HG03469 (cell line): ENCODE measurements around the gene ZCCHC24.
"Not testable (repeated sequence)": the region's sequence is repeated elsewhere in the genome, so short reads cannot be mapped to it uniquely, and the experiment has no call there.

Experiments used
- ATAC-seq: cut with Tn5 transposase; IDR thresholded peaks from one replicate; pipeline ENCODE4 v1.9.1; 2021; ENCODE audit warnings: mild to moderate bottlenecking, moderate library complexity, moderate number of reproducible peaks; ENCODE audit not compliant: unreplicated experiment

ZCCHC24 gene

GRCh38 chr10:79335094-79335469 is 110.3 kb downstream of the ZCCHC24 start:
- no peak for ATAC-seq

GRCh38 chr10:79334573-79334972 is 110.9 kb downstream of the ZCCHC24 start:
- no peak for ATAC-seq

DNA sequence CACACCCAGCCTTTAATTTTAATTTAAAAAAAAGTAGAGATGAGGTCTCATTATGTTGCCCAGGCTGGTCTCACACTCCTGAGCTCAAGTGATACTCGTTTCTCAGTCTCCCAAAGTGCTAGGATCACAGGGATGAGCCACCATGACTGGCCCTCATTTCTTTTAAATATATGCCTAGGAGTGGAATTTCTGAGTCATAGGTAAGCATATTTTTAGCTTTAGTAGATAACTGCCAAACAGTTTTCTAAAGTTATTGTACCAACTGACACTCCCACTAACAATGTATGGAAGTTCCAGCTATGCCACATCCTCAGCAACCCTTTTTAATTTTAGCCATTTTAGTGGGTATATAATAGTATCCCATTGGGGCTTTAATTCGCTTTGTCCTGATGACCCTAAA is 111.9 kb downstream of the ZCCHC24 start:
- no peak for ATAC-seq

DNA sequence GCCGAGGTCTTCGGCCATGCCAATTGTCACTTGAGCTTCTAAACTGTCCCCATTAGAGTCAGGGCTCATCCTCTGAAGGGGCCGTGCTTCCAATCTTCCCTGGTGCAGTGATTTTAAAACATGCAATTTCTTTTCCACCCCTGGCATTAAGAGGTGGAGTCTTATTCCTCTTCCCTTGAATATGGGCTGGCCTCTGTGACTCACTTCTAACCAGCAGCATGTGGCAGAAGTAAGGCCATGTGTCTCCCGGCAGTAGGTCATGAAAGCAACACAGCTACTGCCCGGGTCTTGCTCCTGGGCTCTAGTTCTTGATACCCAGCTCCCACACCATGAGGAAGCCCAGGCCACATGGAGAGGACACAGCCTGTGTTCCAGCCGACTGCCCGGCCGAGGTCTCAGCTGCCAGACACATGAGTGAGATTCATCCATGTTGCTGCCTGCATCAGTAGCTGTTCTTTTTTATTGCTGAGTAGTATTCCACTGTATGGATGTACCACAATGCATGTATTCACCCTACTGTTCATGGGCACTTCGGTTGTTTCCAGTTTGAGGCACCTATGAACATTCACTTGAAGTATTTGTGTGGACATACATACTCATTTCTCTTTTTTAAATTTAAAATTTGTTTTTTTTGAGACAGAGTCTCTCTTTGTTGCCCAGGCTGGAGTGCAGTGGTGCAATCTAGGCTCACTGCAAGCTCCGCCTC is 112.7 kb downstream of the ZCCHC24 start:
- not testable (repeated sequence) for ATAC-seq
